ENCODE measurements around the gene RHOBTB1.

Gene RHOBTB1, protein sequence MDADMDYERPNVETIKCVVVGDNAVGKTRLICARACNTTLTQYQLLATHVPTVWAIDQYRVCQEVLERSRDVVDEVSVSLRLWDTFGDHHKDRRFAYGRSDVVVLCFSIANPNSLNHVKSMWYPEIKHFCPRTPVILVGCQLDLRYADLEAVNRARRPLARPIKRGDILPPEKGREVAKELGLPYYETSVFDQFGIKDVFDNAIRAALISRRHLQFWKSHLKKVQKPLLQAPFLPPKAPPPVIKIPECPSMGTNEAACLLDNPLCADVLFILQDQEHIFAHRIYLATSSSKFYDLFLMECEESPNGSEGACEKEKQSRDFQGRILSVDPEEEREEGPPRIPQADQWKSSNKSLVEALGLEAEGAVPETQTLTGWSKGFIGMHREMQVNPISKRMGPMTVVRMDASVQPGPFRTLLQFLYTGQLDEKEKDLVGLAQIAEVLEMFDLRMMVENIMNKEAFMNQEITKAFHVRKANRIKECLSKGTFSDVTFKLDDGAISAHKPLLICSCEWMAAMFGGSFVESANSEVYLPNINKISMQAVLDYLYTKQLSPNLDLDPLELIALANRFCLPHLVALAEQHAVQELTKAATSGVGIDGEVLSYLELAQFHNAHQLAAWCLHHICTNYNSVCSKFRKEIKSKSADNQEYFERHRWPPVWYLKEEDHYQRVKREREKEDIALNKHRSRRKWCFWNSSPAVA

DNA sequence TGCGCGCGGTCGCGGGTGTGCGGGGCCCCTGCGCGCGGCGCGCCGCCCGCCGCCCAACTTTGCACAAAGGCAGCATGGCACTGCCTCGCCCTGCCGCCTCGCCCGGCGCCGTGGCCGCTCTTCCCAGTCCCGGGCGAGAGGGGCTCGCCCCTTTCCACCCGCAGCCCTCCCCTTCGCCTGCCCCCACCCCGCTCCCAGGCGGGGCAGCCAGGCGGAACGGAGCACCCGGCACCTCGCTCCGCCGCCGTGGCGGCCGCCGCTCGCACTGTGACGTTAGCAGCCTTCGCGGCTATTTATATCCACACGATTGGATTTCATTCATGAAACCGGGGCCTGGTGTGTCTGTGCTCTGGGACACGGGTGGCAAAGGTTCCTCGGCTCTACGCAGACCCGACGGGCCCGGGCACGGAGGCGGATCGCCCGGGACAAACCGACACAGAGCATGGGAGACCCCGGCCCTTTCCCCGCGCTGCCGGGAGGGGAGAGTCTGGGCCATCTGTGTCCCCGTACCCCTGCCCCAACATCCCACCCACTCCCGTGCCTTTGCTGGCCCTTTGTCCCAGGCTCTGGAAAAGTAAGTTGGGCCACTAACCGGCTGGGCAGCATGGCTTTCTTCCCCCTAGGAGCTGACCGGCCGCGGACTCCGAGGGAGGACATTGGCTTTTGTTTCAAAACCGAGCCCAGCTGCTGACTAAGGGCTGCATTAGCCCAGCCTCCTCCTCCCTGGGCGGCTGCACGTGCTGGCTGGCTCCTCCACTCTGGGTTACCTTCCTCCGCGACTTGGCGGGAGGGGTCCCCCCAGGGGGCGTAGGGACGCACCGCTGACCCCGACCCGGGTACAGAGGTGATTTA, at the start of gene RHOBTB1:
Gene RHOBTB1 (minus strand): TSS at position 128 of the 852 bp plus-strand sequence. CDS start 32,643 bp downstream, outside the sequence.
- no peaks in the 10 kb centered on the region for H3K79me2 ChIP-seq (ENCODE audit: control insufficient read depth, low read length)
- H4K20me1 ChIP-seq (ENCODE audit: control insufficient read depth, insufficient read depth, low read depth, low read length): no peaks in the 10 kb centered on the region
- no peaks in the 10 kb centered on the region for H3K9me2 ChIP-seq (replicated peaks; ENCODE audit: control insufficient read depth, low read length)
- H3K4me2 ChIP-seq (ENCODE audit: low read length): peak within 1 kb of the TSS; percentile 44
- peaks cover 63% of the 10 kb centered on the region for H3K27me3 ChIP-seq (ENCODE audit: control insufficient read depth, low read length)
- H3K4me1 ChIP-seq (ENCODE audit: control insufficient read depth, low read length): 0 out of 2 replicates have a peak, but pooled peaks cover 4% of the 10 kb centered on the region
- no peaks in the 10 kb centered on the region for H3F3A ChIP-seq (ENCODE audit: control insufficient read depth, insufficient read depth)
- H3K36me3 ChIP-seq (ENCODE audit: control insufficient read depth, low read length): no peaks in the 10 kb centered on the region
- no peaks in the 10 kb centered on the region for H3K9me3 ChIP-seq (ENCODE audit: control insufficient read depth, insufficient read depth, low read length)
- H3K4me3 ChIP-seq (ENCODE audit: low read length): peak within 1 kb of the TSS; percentile 27; the same call in 1 of the 2 replicates
- TF ChIP-seq CTCF (IDR thresholded peaks at IDR 0.05; ENCODE audit: low read depth, low read length, poor library complexity, severe bottlenecking): no peak
- TF ChIP-seq EZH2phosphoT487 (IDR thresholded peaks at IDR 0.05; ENCODE audit: borderline replicate concordance, low read length): no peak
- no peak within 1 kb of the TSS for H3K27ac ChIP-seq (ENCODE audit: low read depth, low read length)

GRCh38 chr10:60992636-60993035, 48.7 kb upstream of the RHOBTB1 start:
- H3K9me3 ChIP-seq (ENCODE audit: control insufficient read depth, insufficient read depth, low read length): no peaks in the 10 kb centered on the region
- no peaks in the 10 kb centered on the region for H4K20me1 ChIP-seq (ENCODE audit: control insufficient read depth, insufficient read depth, low read depth, low read length)
- no peaks in the 10 kb centered on the region for H3K27me3 ChIP-seq (ENCODE audit: control insufficient read depth, low read length)
- H3K9me2 ChIP-seq (replicated peaks; ENCODE audit: control insufficient read depth, low read length): no peaks in the 10 kb centered on the region
- TF ChIP-seq CTCF (IDR thresholded peaks at IDR 0.05; ENCODE audit: low read depth, low read length, poor library complexity, severe bottlenecking) (no peak), EZH2phosphoT487 (IDR thresholded peaks at IDR 0.05; ENCODE audit: borderline replicate concordance, low read length) (no peak)
- H3K79me2 ChIP-seq (ENCODE audit: control insufficient read depth, low read length): no peaks in the 10 kb centered on the region
- no peak overlapping the region for H3K4me3 ChIP-seq (ENCODE audit: low read length)
- H3K36me3 ChIP-seq (ENCODE audit: control insufficient read depth, low read length): no peaks in the 10 kb centered on the region
- peaks cover 9% of the 10 kb centered on the region for H3K4me1 ChIP-seq (ENCODE audit: control insufficient read depth, low read length)
- H3K27ac ChIP-seq (ENCODE audit: low read depth, low read length): no peak overlapping the region
- H3K4me2 ChIP-seq (ENCODE audit: low read length): no peak overlapping the region
- H3F3A ChIP-seq (ENCODE audit: control insufficient read depth, insufficient read depth): no peaks in the 10 kb centered on the region

DNA sequence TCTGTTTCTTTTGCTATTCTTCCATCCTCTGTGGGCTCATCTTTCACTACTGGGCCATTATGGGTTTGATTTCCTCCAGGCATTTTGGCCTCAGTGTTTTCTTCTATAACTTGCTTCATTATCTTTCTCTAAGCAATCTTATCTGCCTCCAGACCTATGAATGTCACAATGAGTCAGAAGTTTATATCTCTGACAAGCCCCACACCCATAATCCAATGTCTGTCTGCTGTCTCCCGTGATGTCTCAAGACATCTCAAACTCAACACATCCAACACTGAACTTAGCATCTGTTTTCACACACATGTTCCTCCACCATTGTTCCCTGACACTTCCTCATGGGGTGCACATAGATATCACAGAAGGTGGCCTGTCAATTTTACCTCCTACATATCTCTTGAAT, 46.7 kb upstream of the RHOBTB1 start:
- no peaks in the 10 kb centered on the region for H4K20me1 ChIP-seq (ENCODE audit: control insufficient read depth, insufficient read depth, low read depth, low read length)
- H3K9me3 ChIP-seq (ENCODE audit: control insufficient read depth, insufficient read depth, low read length): no peaks in the 10 kb centered on the region
- no peaks in the 10 kb centered on the region for H3K9me2 ChIP-seq (replicated peaks; ENCODE audit: control insufficient read depth, low read length)
- H3K4me3 ChIP-seq (ENCODE audit: low read length): no peak overlapping the region
- TF ChIP-seq EZH2phosphoT487 (IDR thresholded peaks at IDR 0.05; ENCODE audit: borderline replicate concordance, low read length): no peak
- no peak for TF ChIP-seq CTCF (IDR thresholded peaks at IDR 0.05; ENCODE audit: low read depth, low read length, poor library complexity, severe bottlenecking)
- no peaks in the 10 kb centered on the region for H3K36me3 ChIP-seq (ENCODE audit: control insufficient read depth, low read length)
- no peak overlapping the region for H3K27ac ChIP-seq (ENCODE audit: low read depth, low read length)
- H3K4me1 ChIP-seq (ENCODE audit: control insufficient read depth, low read length): peaks cover 9% of the 10 kb centered on the region
- H3K27me3 ChIP-seq (ENCODE audit: control insufficient read depth, low read length): no peaks in the 10 kb centered on the region
- no peak overlapping the region for H3K4me2 ChIP-seq (ENCODE audit: low read length)
- no peaks in the 10 kb centered on the region for H3F3A ChIP-seq (ENCODE audit: control insufficient read depth, insufficient read depth)
- no peaks in the 10 kb centered on the region for H3K79me2 ChIP-seq (ENCODE audit: control insufficient read depth, low read length)

Data from DOHH2 (cell line).